Body of pancreas (tissue), 4 donors: ENCODE data around the gene ADPRHL1.

ENCODE experiments used
- CTCF ChIP-seq, 7 experiments: fragments of 450-650 bp in 4 of 7; fragments of 200-600 bp in 3 of 7; sonication (generic) in 3 of 7; IDR thresholded peaks; one replicate each; pipeline ENCODE4 v1.5.1; 2016 to 2019; ENCODE audit warnings: antibody characterized with exemption in 7 of 7
- POLR2A ChIP-seq, 3 donors: fragments of 450-650 bp; IDR thresholded peaks; one replicate each; pipeline ENCODE4 v1.6.1; 2016; ENCODE audit warnings: antibody characterized with exemption in 3 of 3, mild to moderate bottlenecking in 2 of 3

GRCh38 chr13:113407531-113408393 lies 45.5 kb downstream of the ADPRHL1 start:
- no peak for TF ChIP-seq POLR2A (IDR thresholded peaks at IDR 0.05)
- TF ChIP-seq CTCF (IDR thresholded peaks at IDR 0.05) = no peak
